Gastroesophageal sphincter (tissue), 4 donors: ENCODE data around the gene LAMA2. TPM values are rescaled to one million over a fixed set of nuclear protein-coding genes. Genes with fewer than 3 reads are reported as not detected.
"Not testable (repeated sequence)": the region's sequence is repeated elsewhere in the genome, so short reads cannot be mapped to it uniquely, and the experiment has no call there.

Source experiments
- ATAC-seq: fragments of 150-250 bp; one replicate; pipeline ENCODE4 v1.9.1; 2016; ENCODE audit warnings: mild to moderate bottlenecking, moderate library complexity
- H3K27ac ChIP-seq, 4 donors: fragments of 200-600 bp; sonication (generic) in 3 of 4; 1 replicate in 3 of 4; 2 replicates in 1 of 4; pipeline ENCODE4 v1.5.1; 2016 to 2019
- H3K27me3 ChIP-seq: fragments of 200-600 bp; sonication (generic); one replicate; pipeline ENCODE4 v1.5.1; 2019
- H3K36me3 ChIP-seq, 2 donors: fragments of 200-600 bp; sonication (generic); one replicate each; pipeline ENCODE4 v1.5.1; 2019; ENCODE audit warnings: control low read depth in 1 of 2
- H3K4me1 ChIP-seq, 3 donors: fragments of 200-600 bp; sonication (generic); 1 replicate in 2 of 3; 2 replicates in 1 of 3; pipeline ENCODE4 v1.5.1; 2016 to 2019; ENCODE audit warnings: control low read depth in 2 of 3
- H3K4me3 ChIP-seq, 2 donors: fragments of 200-600 bp; sonication (generic); one replicate each; pipeline ENCODE4 v1.5.1; 2019; ENCODE audit warnings: mild to moderate bottlenecking in 1 of 2, moderate library complexity in 1 of 2
- H3K9me3 ChIP-seq, 3 donors: fragments of 200-600 bp; sonication (generic); one replicate each; pipeline ENCODE4 v1.5.1; 2017 to 2019; ENCODE audit warnings: control low read depth in 2 of 3
- CTCF ChIP-seq, 4 experiments: fragments of 200-600 bp in 2 of 4; fragments of 450-650 bp in 2 of 4; sonication (generic) in 1 of 4; IDR thresholded peaks; one replicate each; pipeline ENCODE4 v1.5.1; 2017 to 2019; ENCODE audit warnings: antibody characterized with exemption in 4 of 4, mild to moderate bottlenecking in 2 of 4, moderate library complexity in 2 of 4
- EP300 ChIP-seq: sonication (generic); formaldehyde crosslinking; IDR thresholded peaks from one replicate; pipeline ENCODE4 v1.6.1; 2017; ENCODE audit warnings: antibody characterized with exemption, mild to moderate bottlenecking
- POLR2A ChIP-seq, 2 donors: fragments of 450-650 bp; IDR thresholded peaks; one replicate each; pipeline ENCODE4 v1.6.1; 2017; ENCODE audit warnings: antibody characterized with exemption in 2 of 2, mild to moderate bottlenecking in 2 of 2, moderate library complexity in 1 of 2
- POLR2AphosphoS5 ChIP-seq: sonication (generic); formaldehyde crosslinking; IDR thresholded peaks from one replicate; pipeline ENCODE4 v1.6.1; 2017; ENCODE audit warnings: antibody characterized with exemption
- WGBS, 2 donors: methylation state at CpG; one replicate each; pipeline ENCODE4 v1.1.5; 2018; ENCODE audit warnings: low coverage in 1 of 2; 5-methylcytosine and 5-hydroxymethylcytosine counted together
- total RNA-seq, 4 donors: library from RNA; depleted of rRNA; stranded (reverse); fragments of >200 nt; gene quantifications; one replicate each; pipeline ENCODE4 v1.1.0, GENCODE V29; 2016

LAMA2 gene
- total RNA-seq, 4 donors from 2014 or later, result 103 to 199 (median 153) TPM

GRCh38 chr6:129162605-129163004, 279.7 kb downstream of the LAMA2 start:
- no peaks in the 10 kb centered on the region for H3K9me3 ChIP-seq
- no peaks in the 10 kb centered on the region for H3K36me3 ChIP-seq
- no peaks in the 10 kb centered on the region for H3K4me1 ChIP-seq
- 50 to 57% methylated on average over 1 of the region's 1 CpG for WGBS, 2 donors
- H3K27me3 ChIP-seq, result no peaks in the 10 kb centered on the region
- no peak for ATAC-seq
- H3K27ac ChIP-seq, result no peak overlapping the region
- TF ChIP-seq POLR2A (IDR thresholded peaks at IDR 0.05) (no peak), CTCF (IDR thresholded peaks at IDR 0.05) (no peak), POLR2AphosphoS5 (no peak), EP300 (no peak)
- no peak overlapping the region for H3K4me3 ChIP-seq

GRCh38 chr6:129163551-129163950, 280.6 kb downstream of the LAMA2 start:
- H3K27me3 ChIP-seq, result no peaks in the 10 kb centered on the region
- WGBS, 2 donors, result 75 to 83% methylated on average over 1 to 2 of the region's 2 CpGs
- H3K9me3 ChIP-seq, result no peaks in the 10 kb centered on the region
- no peaks in the 10 kb centered on the region for H3K36me3 ChIP-seq
- no peak overlapping the region for H3K27ac ChIP-seq
- TF ChIP-seq POLR2AphosphoS5, result no peak
- no peak for TF ChIP-seq CTCF (IDR thresholded peaks at IDR 0.05)
- no peak for TF ChIP-seq POLR2A (IDR thresholded peaks at IDR 0.05)
- no peak for TF ChIP-seq EP300
- no peaks in the 10 kb centered on the region for H3K4me1 ChIP-seq
- no peak overlapping the region for H3K4me3 ChIP-seq
- no peak for ATAC-seq

GRCh38 chr6:129164032-129164431, 281.1 kb downstream of the LAMA2 start:
- Histone ChIP-seq H3K27me3 (no peaks in the 10 kb centered on the region), H3K4me1 (no peaks in the 10 kb centered on the region), H3K36me3 (no peaks in the 10 kb centered on the region), H3K27ac (no peak overlapping the region), H3K9me3 (no peaks in the 10 kb centered on the region), H3K4me3 (no peak overlapping the region)
- no peak for ATAC-seq
- 94 to 100% methylated on average over 3 of the region's 3 CpGs for WGBS, 2 donors
- TF ChIP-seq POLR2A (IDR thresholded peaks at IDR 0.05) (no peak), POLR2AphosphoS5 (no peak), EP300 (no peak), CTCF (IDR thresholded peaks at IDR 0.05) (no peak)

- H3K9me3 ChIP-seq, ATAC-seq, H3K27ac ChIP-seq, H3K4me1 ChIP-seq, H3K27me3 ChIP-seq, H3K36me3 ChIP-seq: not testable (repeated sequence)
- peak overlapping the region in 1 of 2 donors; percentile 8 for H3K4me3 ChIP-seq
- 60 to 80% methylated on average over 1 of the region's 20 CpGs for WGBS, 2 donors
Measured at GRCh38 chr6:129172279-129172995, 289.5 kb downstream of the LAMA2 start.

GRCh38 chr6:129175066-129175465, 292.1 kb downstream of the LAMA2 start:
- ATAC-seq, result no peak
- H3K4me3 ChIP-seq, result no peak overlapping the region
- WGBS, 2 donors, result 56 to 88% methylated on average over 1 of the region's 1 CpG
- H3K4me1 ChIP-seq, result no peaks in the 10 kb centered on the region
- no peaks in the 10 kb centered on the region for H3K36me3 ChIP-seq
- TF ChIP-seq EP300 (no peak), POLR2A (IDR thresholded peaks at IDR 0.05) (no peak), POLR2AphosphoS5 (no peak), CTCF (IDR thresholded peaks at IDR 0.05) (no peak)
- H3K27ac ChIP-seq, result no peak overlapping the region
- H3K9me3 ChIP-seq, result no peaks in the 10 kb centered on the region
- no peaks in the 10 kb centered on the region for H3K27me3 ChIP-seq
